Left lung (tissue), 10 donors: ENCODE measurements around the gene SDHB. TPM values are rescaled to one million over a fixed set of nuclear protein-coding genes. Genes with fewer than 3 reads are reported as not detected.

ENCODE experiments used
- ATAC-seq: fragments of 200-7000 bp; cut with Tn5 transposase; one replicate; pipeline ENCODE4 v1.9.1; 2020; ENCODE audit warnings: moderate library complexity
- DNase-seq, 4 donors: peaks; one replicate each; pipeline ENCODE4 v3.0.0-alpha.2; 2013 to 2020
- H3K27ac ChIP-seq, 2 donors: fragments of 200-600 bp; sonication (generic) in 1 of 2; one replicate each; pipeline versions ENCODE4 v1.5.0 to v1.8.0; 2020 to 2021
- H3K27me3 ChIP-seq, 2 donors: fragments of 200-600 bp; sonication (generic) in 1 of 2; one replicate each; pipeline versions ENCODE4 v1.5.0 to v1.8.0; 2020 to 2021
- H3K36me3 ChIP-seq, 2 donors: fragments of 200-600 bp; sonication (generic) in 1 of 2; one replicate each; pipeline versions ENCODE4 v1.5.0 to v1.8.0; 2020 to 2021
- H3K4me1 ChIP-seq, 2 donors: fragments of 200-600 bp; one replicate each; pipeline ENCODE4 v1.8.0; 2021
- H3K4me3 ChIP-seq, 2 donors: fragments of 200-600 bp; sonication (generic) in 1 of 2; one replicate each; pipeline versions ENCODE4 v1.5.0 to v1.8.0; 2020 to 2021; ENCODE audit warnings: mild to moderate bottlenecking in 1 of 2
- H3K9me3 ChIP-seq, 2 donors: fragments of 200-600 bp; sonication (generic) in 1 of 2; one replicate each; pipeline versions ENCODE4 v1.5.0 to v1.8.0; 2020 to 2021
- intact Hi-C, 2 donors: fragments of 100-400 bp; cut with DNase I; formaldehyde crosslinking; loops; one replicate each; pipeline versions ENCODE4 v1.11.2 to v1.14.2; 2022
- polyA plus RNA-seq, 6 donors: library from polyadenylated mRNA; unstranded; fragments of 120-200 nt; gene quantifications; one replicate each; pipeline ENCODE4 v1.2.1, GENCODE V29; 2013; ENCODE audit not compliant: insufficient read length in 6 of 6
- total RNA-seq, 2 donors: library from RNA; stranded (reverse); fragmentation: NEBNext Ultra II Directional; extraction: Animal tissue kit (Norgen Biotek cat#: 25700); gene quantifications; one replicate each; pipeline ENCODE4 v1.2.1, GENCODE V29; 2021
- TF ChIP-seq, protein P1 (sequence below), 2 donors: fragments of 200-600 bp; sonication (generic) in 1 of 2; IDR thresholded peaks; one replicate each; pipeline versions ENCODE4 v1.5.0 to v1.8.0; 2021; ENCODE audit warnings: antibody characterized with exemption in 2 of 2
- donor health status: DM: no; HTN: yes; CAD: no.
- donor health status: DM: no; HTN: no; CAD: no.

SDHB gene
- total and polyA plus RNA-seq, 8 donors: 86.8 to 110 (median 98.1) TPM

DNA sequence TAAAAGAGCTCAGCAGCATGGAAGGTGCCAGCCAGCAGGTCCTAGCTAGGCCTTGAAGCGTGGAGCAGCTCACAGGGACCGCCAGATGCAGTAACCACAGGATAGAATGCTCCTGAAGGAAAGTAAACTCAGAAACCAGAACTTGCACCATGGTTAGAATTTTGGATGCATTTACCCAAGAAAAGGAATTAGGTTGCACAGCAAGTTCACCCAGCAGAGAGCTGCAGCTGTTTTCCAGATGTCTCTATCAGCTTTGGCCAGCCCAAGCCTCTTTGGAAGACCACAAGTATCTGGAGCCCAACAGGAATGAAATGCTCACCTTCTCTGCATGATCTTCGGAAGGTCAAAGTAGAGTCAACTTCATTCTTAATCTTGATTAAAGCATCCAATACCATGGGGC is 21.1 kb downstream of the SDHB start:
- ATAC-seq (no peak), DNase-seq (no peak)
- intact Hi-C loops: no loop called here
- Histone ChIP-seq H3K27ac (no peak overlapping the region), H3K9me3 (no peaks in the 10 kb centered on the region), H3K4me1 (peaks cover 3 to 12% of the 10 kb centered on the region in 2 donors), H3K27me3 (no peaks in the 10 kb centered on the region), H3K36me3 (peaks cover 0 to 86% of the 10 kb centered on the region in 2 donors), H3K4me3 (no peak overlapping the region)
- TF ChIP-seq, protein P1, sequence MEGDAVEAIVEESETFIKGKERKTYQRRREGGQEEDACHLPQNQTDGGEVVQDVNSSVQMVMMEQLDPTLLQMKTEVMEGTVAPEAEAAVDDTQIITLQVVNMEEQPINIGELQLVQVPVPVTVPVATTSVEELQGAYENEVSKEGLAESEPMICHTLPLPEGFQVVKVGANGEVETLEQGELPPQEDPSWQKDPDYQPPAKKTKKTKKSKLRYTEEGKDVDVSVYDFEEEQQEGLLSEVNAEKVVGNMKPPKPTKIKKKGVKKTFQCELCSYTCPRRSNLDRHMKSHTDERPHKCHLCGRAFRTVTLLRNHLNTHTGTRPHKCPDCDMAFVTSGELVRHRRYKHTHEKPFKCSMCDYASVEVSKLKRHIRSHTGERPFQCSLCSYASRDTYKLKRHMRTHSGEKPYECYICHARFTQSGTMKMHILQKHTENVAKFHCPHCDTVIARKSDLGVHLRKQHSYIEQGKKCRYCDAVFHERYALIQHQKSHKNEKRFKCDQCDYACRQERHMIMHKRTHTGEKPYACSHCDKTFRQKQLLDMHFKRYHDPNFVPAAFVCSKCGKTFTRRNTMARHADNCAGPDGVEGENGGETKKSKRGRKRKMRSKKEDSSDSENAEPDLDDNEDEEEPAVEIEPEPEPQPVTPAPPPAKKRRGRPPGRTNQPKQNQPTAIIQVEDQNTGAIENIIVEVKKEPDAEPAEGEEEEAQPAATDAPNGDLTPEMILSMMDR (IDR thresholded peaks at IDR 0.05): no peak

DNA sequence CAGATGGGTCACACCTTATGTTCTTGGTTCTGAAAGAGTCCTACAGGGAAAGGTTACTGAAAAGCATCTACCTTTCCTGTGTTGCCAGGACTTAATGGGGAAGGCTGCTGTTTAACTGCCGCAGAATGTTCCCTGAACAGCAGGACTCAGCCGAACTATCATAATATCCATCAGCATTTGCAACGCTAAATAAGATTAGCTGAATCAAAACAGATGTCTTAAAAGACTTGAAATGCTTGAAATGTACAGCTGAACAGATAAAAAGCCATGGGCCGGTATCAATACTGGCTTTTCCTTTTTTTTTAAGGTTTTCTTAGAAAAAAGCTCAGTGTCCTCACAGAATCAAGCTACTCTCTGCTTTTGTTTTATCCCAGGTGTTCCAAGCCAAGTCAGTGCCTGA is 22.4 kb downstream of the SDHB start:
- intact Hi-C loops: no loop called here
- ATAC-seq: no peak

DNA sequence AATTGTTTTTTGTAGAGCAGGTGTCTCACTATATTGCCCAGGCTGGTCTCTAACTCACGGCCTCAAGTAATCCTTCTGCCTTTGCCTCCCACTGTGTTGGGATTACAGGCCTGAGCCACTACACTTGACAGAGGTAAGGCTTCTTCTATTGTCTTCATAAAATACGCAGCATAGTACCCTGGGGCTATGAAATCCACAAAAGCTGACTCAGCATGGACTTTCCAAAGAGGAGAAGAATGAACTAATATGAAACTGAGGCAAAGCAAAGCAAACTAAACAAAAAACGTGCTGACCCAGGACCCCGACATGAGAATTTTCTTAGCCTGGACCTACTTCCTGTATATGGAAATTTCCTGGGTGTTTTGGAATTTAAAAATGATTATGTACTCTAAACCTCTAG is 23.6 kb downstream of the SDHB start:
- no peaks in the 10 kb centered on the region for H3K27me3 ChIP-seq
- H3K27ac ChIP-seq: no peak overlapping the region

More for the DNA sequence above, 22.4 kb downstream of the SDHB start:
- H3K4me1 ChIP-seq: peaks cover 11 to 21% of the 10 kb centered on the region in 2 donors
- H3K4me3 ChIP-seq: no peak overlapping the region
- peaks cover 0 to 93% of the 10 kb centered on the region in 2 donors for H3K36me3 ChIP-seq
- no peaks in the 10 kb centered on the region for H3K9me3 ChIP-seq
- TF ChIP-seq, protein P1 (IDR thresholded peaks at IDR 0.05): no peak
- H3K27me3 ChIP-seq: no peaks in the 10 kb centered on the region
- no peak overlapping the region for H3K27ac ChIP-seq
- DNase-seq: no peak

DNA sequence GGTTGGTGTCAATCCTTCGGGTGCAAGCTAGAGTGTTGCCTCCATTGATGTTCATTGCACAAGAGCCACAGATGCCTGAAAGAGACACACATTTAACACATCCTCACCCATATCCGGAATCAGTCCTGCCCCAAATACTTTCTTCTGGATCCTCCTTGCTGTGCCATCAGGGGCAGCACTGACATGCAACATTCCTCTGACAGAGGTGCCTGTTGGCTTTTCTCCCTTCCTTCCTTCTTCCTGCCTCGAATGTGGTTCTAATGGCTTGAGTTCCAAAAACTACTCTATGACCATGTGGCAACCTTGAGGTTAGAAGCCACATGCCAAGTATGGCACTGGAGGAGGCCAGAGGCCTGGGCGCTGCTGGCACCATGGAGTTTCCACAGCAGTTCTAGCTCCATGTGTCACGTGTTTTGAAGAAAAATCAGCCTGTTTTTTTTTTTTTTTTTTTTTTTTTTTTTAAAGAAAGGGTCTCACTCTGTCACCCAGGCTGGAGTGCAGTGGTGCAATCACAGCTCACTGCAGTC is 25.1 kb downstream of the SDHB start:
- no peak overlapping the region for H3K27ac ChIP-seq

More for the DNA sequence above, 23.6 kb downstream of the SDHB start:
- DNase-seq (no peak), ATAC-seq (no peak)
- Histone ChIP-seq H3K4me1 (peaks cover 11 to 21% of the 10 kb centered on the region in 2 donors), H3K9me3 (no peaks in the 10 kb centered on the region), H3K4me3 (no peak overlapping the region), H3K36me3 (peaks cover 0 to 97% of the 10 kb centered on the region in 2 donors)
- TF ChIP-seq, protein P1 (IDR thresholded peaks at IDR 0.05): no peak
- intact Hi-C loops: no loop called here

DNA sequence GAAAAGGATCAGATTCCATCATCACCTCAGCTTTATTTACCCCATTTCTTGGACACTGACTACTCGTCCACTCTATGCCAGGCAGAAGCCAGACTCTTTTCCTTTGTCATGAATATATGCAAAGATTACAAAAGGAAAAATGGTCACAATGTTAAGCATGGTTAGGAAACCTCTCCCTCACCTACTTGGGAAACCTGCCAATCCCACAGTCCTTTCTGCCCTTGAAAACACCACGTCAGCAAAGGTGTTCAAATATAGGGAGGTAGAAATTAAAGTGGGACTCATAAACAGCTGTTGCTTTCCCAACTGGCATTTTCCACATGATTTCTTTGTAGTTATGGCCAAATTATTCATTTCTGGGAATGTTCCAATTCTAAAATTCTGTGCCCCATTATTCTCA is 25.9 kb downstream of the SDHB start:
- H3K27me3 ChIP-seq: no peaks in the 10 kb centered on the region
- ATAC-seq: peak; percentile 76
- peak overlapping the region; percentile 53 to 67 for H3K27ac ChIP-seq
- H3K4me1 ChIP-seq: peaks cover 11 to 32% of the 10 kb centered on the region in 2 donors
- no peaks in the 10 kb centered on the region for H3K9me3 ChIP-seq
- peaks cover 0 to 100% of the 10 kb centered on the region in 2 donors for H3K36me3 ChIP-seq
- intact Hi-C loops: no loop called here
- H3K4me3 ChIP-seq: no peak overlapping the region
- peak in 1 of 4 donors; percentile 12 for DNase-seq
- TF ChIP-seq, protein P1 (IDR thresholded peaks at IDR 0.05): no peak

More for the DNA sequence above, 25.1 kb downstream of the SDHB start:
- peaks cover 0 to 100% of the 10 kb centered on the region in 2 donors for H3K36me3 ChIP-seq
- TF ChIP-seq, protein P1 (IDR thresholded peaks at IDR 0.05): no peak
- peaks cover 11 to 24% of the 10 kb centered on the region in 2 donors for H3K4me1 ChIP-seq
- no peak overlapping the region for H3K4me3 ChIP-seq
- no peak for ATAC-seq
- DNase-seq: no peak
- H3K27me3 ChIP-seq: no peaks in the 10 kb centered on the region
- no peaks in the 10 kb centered on the region for H3K9me3 ChIP-seq
- intact Hi-C loops: no loop called here
